Myometrial cell (primary cell): Measurements from ENCODE around the gene LRRK1. TPM values are rescaled to one million over a fixed set of nuclear protein-coding genes. Genes with fewer than 3 reads are reported as not detected.

Source experiments
- total RNA-seq: library from RNA; depleted of rRNA; stranded (reverse); fragments of >200 nt; gene quantifications from 2 replicates; pipeline ENCODE4 v1.2.3, GENCODE V29; 2015

LRRK1 gene, protein sequence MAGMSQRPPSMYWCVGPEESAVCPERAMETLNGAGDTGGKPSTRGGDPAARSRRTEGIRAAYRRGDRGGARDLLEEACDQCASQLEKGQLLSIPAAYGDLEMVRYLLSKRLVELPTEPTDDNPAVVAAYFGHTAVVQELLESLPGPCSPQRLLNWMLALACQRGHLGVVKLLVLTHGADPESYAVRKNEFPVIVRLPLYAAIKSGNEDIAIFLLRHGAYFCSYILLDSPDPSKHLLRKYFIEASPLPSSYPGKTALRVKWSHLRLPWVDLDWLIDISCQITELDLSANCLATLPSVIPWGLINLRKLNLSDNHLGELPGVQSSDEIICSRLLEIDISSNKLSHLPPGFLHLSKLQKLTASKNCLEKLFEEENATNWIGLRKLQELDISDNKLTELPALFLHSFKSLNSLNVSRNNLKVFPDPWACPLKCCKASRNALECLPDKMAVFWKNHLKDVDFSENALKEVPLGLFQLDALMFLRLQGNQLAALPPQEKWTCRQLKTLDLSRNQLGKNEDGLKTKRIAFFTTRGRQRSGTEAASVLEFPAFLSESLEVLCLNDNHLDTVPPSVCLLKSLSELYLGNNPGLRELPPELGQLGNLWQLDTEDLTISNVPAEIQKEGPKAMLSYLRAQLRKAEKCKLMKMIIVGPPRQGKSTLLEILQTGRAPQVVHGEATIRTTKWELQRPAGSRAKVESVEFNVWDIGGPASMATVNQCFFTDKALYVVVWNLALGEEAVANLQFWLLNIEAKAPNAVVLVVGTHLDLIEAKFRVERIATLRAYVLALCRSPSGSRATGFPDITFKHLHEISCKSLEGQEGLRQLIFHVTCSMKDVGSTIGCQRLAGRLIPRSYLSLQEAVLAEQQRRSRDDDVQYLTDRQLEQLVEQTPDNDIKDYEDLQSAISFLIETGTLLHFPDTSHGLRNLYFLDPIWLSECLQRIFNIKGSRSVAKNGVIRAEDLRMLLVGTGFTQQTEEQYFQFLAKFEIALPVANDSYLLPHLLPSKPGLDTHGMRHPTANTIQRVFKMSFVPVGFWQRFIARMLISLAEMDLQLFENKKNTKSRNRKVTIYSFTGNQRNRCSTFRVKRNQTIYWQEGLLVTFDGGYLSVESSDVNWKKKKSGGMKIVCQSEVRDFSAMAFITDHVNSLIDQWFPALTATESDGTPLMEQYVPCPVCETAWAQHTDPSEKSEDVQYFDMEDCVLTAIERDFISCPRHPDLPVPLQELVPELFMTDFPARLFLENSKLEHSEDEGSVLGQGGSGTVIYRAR (N-terminal part only)
- 5.7 and 10.7 TPM in 2 replicates for total RNA-seq

DNA sequence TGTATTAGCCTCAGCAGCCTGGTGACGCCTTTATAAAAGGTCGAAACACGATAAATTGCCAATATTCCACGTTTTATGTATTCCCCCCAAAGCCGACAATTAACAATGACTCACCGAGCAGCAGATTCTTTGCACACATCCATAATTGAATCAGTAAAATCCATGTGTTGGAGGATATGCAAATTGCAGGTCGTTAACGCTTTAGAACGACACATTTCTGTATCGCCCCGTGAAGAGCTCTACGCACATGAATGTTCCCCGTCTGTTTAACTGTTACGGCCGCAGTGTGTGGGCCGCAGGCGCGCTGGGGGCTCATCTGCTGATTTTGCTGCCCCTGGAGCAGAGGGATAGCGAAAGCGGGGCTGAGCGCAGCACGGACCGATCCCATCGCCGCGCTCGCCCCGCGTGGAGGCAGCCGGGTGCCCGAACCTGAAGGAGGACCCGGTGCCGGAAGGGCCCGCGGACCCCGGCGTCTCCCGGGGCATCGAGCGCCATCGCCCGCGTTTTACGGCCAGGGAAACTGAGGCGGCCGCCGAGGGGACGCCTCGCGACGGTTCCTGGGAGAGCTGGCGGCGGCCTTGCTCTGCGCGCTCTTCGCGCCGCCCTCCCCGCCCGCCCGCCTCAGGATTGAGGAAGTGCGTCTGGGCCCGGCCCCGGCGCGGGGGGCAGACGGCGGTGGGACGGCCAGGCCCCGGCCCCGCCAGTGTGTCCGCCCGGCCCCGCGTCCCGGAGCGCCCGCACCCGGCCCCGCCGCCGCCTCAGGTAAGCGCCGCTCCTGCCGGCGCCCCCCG lies at the start of gene LRRK1:
Gene LRRK1, plus strand, starts transcription at position 668 of the 791 bp plus-strand sequence. CDS start 5,276 bp downstream, outside the sequence.

GRCh38 chr15:100879464-100880138 lies 39.6 kb upstream of the LRRK1 start, which contains the start of gene ALDH1A3:
Gene ALDH1A3, plus strand, starts transcription at chr15:100879831. Its CDS starts 77 bp downstream, at chr15:100879908.

Other genes starting within 250 kb of the LRRK1 start
- gene ALDH1A3, start 39.5 kb upstream of the LRRK1 start, total RNA-seq: 13.3 and 23.4 TPM in 2 replicates